SW 1271 (cell line): Measurements from ENCODE around the gene MGAT2.
"Not testable (repeated sequence)": the region's sequence is repeated elsewhere in the genome, so short reads cannot be mapped to it uniquely, and the experiment has no call there.

Experiments
- DNase-seq, 2 experiments: peaks; one replicate each; lab custom pipeline; 2025; lab: John Stamatoyannopoulos, UW

Gene MGAT2

GRCh38 chr14:49657500-49657899 is 36.9 kb downstream of the MGAT2 start:
- DNase-seq = not testable (repeated sequence)

GRCh38 chr14:49659526-49660455 is 39.2 kb downstream of the MGAT2 start:
- no peak for DNase-seq

DNA sequence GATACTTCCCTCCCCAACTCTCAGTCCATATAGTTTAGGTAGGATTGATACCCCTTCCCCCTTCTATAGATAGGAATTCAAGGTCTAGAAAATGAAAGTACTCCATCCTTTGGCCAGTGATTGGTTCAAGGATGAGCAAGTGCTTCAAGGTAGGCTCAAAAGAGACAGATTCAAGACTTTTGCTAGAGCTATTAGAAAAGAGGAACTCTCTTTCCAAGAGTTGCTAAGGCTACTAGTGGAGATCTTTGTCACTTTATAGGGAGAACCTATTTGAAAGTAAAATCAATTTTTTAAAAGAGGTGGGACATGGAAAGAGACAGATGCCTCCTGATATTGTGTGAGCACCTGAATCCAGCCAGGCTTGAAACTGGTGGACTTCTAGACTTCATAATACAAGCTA is 49.9 kb downstream of the MGAT2 start:
- no peak for DNase-seq
